SJSA1 (cell line): ENCODE results near the gene GAL3ST2. TPM values are rescaled to one million over a fixed set of nuclear protein-coding genes. Genes with fewer than 3 reads are reported as not detected.
"Not testable (repeated sequence)": the region's sequence is repeated elsewhere in the genome, so short reads cannot be mapped to it uniquely, and the experiment has no call there.

Experiments
- DNase-seq, 2 experiments: peaks; one replicate each; pipeline ENCODE4 v3.0.0-alpha.2; 2015 to 2020; ENCODE audit warnings: low spot score in 2 of 2, low read depth in 1 of 2
- H3K27ac ChIP-seq: fragments of 250-450 bp; sonication (Bioruptor Pico); 2 replicates; pipeline ENCODE4 v1.5.1; 2020; ENCODE audit warnings: mild to moderate bottlenecking, moderate library complexity
- H3K27me3 ChIP-seq: fragments of 250-450 bp; sonication (Bioruptor Pico); replicated peaks from 2 replicates; pipeline ENCODE4 v1.5.1; 2020; ENCODE audit warnings: mild to moderate bottlenecking, moderate library complexity
- H3K36me3 ChIP-seq: fragments of 250-450 bp; sonication (Bioruptor Pico); 2 replicates; pipeline ENCODE4 v1.5.1; 2020; ENCODE audit warnings: mild to moderate bottlenecking
- H3K4me1 ChIP-seq: fragments of 250-450 bp; sonication (Bioruptor Pico); replicated peaks from 2 replicates; pipeline ENCODE4 v1.6.1; 2021; ENCODE audit warnings: mild to moderate bottlenecking
- H3K4me3 ChIP-seq: fragments of 250-450 bp; sonication (Bioruptor Pico); 2 replicates; pipeline ENCODE4 v1.5.1; 2020; ENCODE audit warnings: mild to moderate bottlenecking
- H3K9me3 ChIP-seq: fragments of 250-450 bp; sonication (Bioruptor Pico); replicated peaks from 2 replicates; pipeline ENCODE4 v1.5.1; 2020; ENCODE audit warnings: mild to moderate bottlenecking
- total RNA-seq: library from RNA; depleted of rRNA; stranded (reverse); fragments of >200 nt; shearing (Covaris generic); gene quantifications from 2 replicates; pipeline ENCODE4 v1.2.3, GENCODE V29; 2014; rRNA removed

The GAL3ST2 gene
- total RNA-seq, result not detected in 2 replicates

GRCh38 chr2:241776336-241777169 lies at the start of gene GAL3ST2:
TSS of gene GAL3ST2 (plus strand) at chr2:241776822. CDS start at chr2:241776956, 134 bp downstream.
- DNase-seq, result peak in 1 of 2 experiments; percentile 36
- H3K4me3 ChIP-seq, result no peak within 1 kb of the TSS
- H3K27me3 ChIP-seq, result peaks cover 10% of the 10 kb centered on the region
- H3K9me3 ChIP-seq, result no peaks in the 10 kb centered on the region
- H3K27ac ChIP-seq, result no peak within 1 kb of the TSS
- no peaks in the 10 kb centered on the region for H3K36me3 ChIP-seq
- 0 out of 2 replicates have a peak, but pooled peaks cover 5% of the 10 kb centered on the region for H3K4me1 ChIP-seq

DNA sequence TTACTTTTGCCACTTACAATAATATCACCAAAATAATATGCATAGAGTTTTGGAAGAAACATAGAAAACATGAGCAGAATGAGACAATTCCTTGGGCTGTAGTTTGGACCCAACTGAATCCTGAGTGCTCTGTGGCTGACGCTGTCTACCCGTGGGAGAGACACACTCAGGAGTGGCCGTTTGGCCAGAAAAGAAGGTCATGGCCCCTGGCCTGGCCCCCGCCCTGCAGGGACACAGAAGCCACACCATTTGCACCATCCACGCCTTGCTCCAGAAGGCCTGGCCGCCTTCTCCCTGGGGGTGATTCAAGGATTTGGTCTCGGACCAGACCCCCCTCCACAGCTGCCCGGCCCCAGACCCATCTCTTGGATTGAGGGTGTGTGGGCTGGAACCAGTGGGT lies 48.6 kb upstream of the GAL3ST2 start:
- Histone ChIP-seq H3K4me3 (no peak overlapping the region), H3K4me1 (no peaks in the 10 kb centered on the region), H3K27me3 (no peaks in the 10 kb centered on the region), H3K36me3 (peaks cover 22% of the 10 kb centered on the region), H3K27ac (no peak overlapping the region), H3K9me3 (no peaks in the 10 kb centered on the region)
- DNase-seq, result no peak

DNA sequence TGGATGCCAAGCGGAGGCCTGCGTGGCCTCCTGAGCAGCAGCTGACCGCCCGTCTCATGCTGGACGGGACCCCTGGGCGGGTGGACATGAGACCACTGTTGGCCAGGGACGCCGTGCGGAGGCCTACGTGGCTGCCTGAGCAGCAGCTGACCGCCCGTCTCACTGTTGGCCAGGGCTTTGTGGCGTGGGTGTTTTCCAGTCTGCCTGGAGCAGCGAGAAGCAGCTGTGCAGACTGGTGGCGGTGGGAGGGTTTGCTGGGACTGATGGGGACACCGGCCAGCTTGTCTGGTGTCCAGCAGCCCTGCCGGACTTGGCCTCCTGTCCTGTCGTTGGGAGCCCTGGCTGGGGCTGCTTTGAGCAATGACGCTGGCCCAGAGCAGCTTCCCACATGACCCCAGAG lies 48.0 kb upstream of the GAL3ST2 start:
- no peak for DNase-seq
- H3K4me3 ChIP-seq, result no peak overlapping the region
- no peaks in the 10 kb centered on the region for H3K27me3 ChIP-seq
- H3K27ac ChIP-seq, result no peak overlapping the region
- peaks cover 15% of the 10 kb centered on the region for H3K36me3 ChIP-seq
- no peaks in the 10 kb centered on the region for H3K9me3 ChIP-seq
- no peaks in the 10 kb centered on the region for H3K4me1 ChIP-seq

DNA sequence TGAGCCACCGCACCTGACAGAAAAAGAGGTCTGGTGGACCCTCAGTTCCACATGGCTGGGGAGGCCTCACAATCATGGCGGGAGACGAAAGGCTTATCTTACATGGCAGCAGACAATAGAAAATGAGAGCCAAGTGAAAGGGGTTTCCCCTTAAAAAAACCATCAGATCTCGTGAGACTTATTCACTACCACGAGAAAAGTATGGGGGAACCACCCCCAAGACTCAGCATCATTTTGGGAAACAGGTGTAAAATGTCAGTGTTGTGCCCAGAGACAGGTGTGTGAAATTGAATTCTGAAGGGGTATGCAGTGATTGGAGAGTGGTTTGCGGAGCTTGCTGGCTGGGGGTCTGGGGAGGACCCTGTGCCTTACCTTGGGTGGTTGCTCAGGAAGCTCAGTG lies 46.8 kb upstream of the GAL3ST2 start:
- Histone ChIP-seq H3K27me3 (no peaks in the 10 kb centered on the region), H3K9me3 (peaks cover 3% of the 10 kb centered on the region), H3K27ac (no peak overlapping the region), H3K4me3 (no peak overlapping the region), H3K36me3 (peaks cover 9% of the 10 kb centered on the region), H3K4me1 (peaks cover 8% of the 10 kb centered on the region)
- DNase-seq, result no peak

GRCh38 chr2:241730671-241731293 lies 45.8 kb upstream of the GAL3ST2 start:
- Histone ChIP-seq H3K4me3 (no peak overlapping the region), H3K27ac (no peak overlapping the region), H3K27me3 (no peaks in the 10 kb centered on the region), H3K36me3 (peaks cover 11% of the 10 kb centered on the region), H3K9me3 (peaks cover 6% of the 10 kb centered on the region), H3K4me1 (peaks cover 16% of the 10 kb centered on the region)
- no peak for DNase-seq

DNA sequence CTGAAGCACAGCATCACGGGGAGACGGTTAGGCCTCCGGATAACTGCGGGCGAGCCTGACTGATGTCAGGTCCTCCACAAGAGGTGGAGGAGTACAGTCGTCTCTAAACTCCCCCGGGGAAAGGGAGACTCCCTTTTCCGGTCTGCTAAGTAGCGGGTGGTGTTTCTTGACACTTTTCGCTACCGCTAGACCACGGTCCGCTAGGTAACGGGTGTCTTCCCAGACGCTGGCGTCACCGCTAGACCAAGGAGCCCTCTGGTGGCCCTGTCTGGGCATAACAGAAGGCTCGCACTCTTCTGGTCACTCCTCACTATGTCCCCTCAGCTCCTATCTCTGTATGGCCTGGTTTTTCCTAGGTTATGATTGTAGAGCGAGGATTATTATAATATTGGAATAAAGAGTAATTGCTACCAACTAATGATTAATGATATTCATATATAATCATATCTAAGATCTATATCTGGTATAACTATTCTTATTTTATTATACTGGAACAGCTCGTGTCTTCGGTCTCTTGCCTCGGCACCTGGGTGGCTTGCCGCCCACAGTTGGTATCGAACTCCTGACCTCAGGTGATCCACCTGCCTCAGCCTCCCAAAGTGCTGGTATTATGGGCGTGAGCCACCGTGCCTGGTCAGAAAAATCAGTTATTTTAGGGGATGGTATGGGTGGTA lies 44.0 kb upstream of the GAL3ST2 start:
- H3K4me1 ChIP-seq, result peaks cover 17% of the 10 kb centered on the region
- H3K4me3 ChIP-seq, H3K36me3 ChIP-seq, H3K27ac ChIP-seq, H3K27me3 ChIP-seq, H3K9me3 ChIP-seq, DNase-seq: not testable (repeated sequence)

GRCh38 chr2:241733391-241734207 lies 43.0 kb upstream of the GAL3ST2 start:
- H3K27ac ChIP-seq, result no peak overlapping the region

DNA sequence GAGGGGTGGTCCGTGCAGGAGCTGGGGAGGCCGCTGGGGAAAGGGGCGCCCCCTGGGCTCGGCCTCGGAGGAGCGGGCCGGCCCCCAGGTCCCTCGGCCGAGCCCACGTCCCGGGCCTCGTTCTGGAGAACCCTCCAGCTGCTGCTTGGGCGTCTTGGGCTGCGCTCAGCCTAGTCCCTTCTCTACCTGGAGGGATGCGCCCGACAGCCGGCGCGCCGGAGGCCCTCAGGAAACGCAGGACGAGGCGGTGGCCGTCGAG lies 42.5 kb upstream of the GAL3ST2 start:
- DNase-seq, result peak in 1 of 2 experiments; percentile 48
- H3K27ac ChIP-seq, result no peak overlapping the region
- H3K36me3 ChIP-seq, result peaks cover 9% of the 10 kb centered on the region

More at GRCh38 chr2:241733391-241734207, 43.0 kb upstream of the GAL3ST2 start:
- Histone ChIP-seq H3K36me3 (peaks cover 9% of the 10 kb centered on the region), H3K27me3 (no peaks in the 10 kb centered on the region), H3K4me3 (peak overlapping the region; percentile 99), H3K4me1 (peaks cover 17% of the 10 kb centered on the region), H3K9me3 (peaks cover 6% of the 10 kb centered on the region)
- DNase-seq, result no peak

GRCh38 chr2:241734467-241735208 lies 42.0 kb upstream of the GAL3ST2 start, which contains the start of gene D2HGDH:
TSS of gene D2HGDH (plus strand) at chr2:241734630. CDS start at chr2:241735225, 595 bp downstream.
- Histone ChIP-seq H3K27me3 (no peaks in the 10 kb centered on the region), H3K4me1 (peaks cover 17% of the 10 kb centered on the region), H3K4me3 (peak within 1 kb of the TSS; percentile 99), H3K27ac (peak within 1 kb of the TSS; percentile 35), H3K9me3 (peaks cover 6% of the 10 kb centered on the region), H3K36me3 (peaks cover 9% of the 10 kb centered on the region)
- DNase-seq, result peak; percentile 77 to 92

More for the DNA sequence above, 42.5 kb upstream of the GAL3ST2 start:
- Histone ChIP-seq H3K27me3 (no peaks in the 10 kb centered on the region), H3K4me1 (peaks cover 17% of the 10 kb centered on the region), H3K4me3 (peak overlapping the region; percentile 99), H3K9me3 (peaks cover 6% of the 10 kb centered on the region)

DNA sequence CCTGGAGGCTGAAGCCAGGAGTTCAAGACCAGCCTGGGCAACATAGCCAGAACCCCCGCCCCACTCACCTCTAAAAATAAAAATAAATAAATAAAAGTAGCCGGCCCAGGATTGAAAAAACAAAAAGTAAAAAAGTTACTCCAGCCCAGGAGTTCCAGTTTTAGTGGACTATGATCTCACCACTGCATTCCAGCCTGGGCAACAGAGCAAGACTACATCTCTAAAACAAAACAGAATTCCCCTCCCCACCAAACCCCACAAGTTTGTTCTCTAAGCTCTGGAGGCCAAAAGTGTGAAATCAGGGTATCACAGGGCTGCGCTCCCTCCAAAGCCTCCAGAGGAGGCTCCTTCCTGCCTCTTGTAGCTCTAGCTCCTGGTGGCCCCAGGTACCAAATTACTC lies 40.5 kb upstream of the GAL3ST2 start:
- Histone ChIP-seq H3K36me3 (peaks cover 9% of the 10 kb centered on the region), H3K27ac (no peak overlapping the region)

DNA sequence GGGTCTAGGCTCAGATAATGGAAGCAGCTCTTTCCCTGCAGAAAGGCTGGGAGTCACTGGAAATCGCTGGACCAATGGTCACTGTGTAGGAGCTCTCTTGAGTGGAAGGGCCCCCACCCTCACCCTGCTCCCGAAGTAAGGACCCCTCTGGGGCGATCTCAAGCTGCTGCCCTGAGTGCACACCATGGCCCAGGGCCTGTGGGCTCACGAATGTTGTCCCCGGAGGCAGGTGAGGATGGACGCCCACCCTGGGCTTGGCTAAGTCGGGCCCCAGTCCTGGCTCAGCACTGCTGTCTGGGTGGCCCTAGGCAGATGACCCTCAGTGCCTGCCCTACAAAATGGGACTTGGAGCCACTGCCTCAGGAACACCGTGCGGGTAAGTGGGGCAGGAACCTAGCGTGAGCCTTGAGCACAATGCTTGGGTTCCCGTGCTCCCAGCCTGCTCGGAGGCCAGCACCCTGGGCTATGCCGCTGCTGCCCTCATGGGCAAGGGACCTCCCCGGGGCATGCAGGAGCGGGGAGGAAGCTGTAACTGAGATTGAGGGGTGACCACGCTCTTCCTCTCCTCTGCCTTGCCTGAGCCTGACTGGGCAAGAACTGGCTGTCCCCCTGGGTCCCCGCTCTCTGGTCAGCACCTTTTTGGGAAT lies 38.5 kb upstream of the GAL3ST2 start:
- Histone ChIP-seq H3K27me3 (no peaks in the 10 kb centered on the region), H3K27ac (no peak overlapping the region), H3K9me3 (peaks cover 6% of the 10 kb centered on the region), H3K36me3 (peaks cover 9% of the 10 kb centered on the region), H3K4me1 (peaks cover 17% of the 10 kb centered on the region), H3K4me3 (no peak overlapping the region)
- no peak for DNase-seq

More for the DNA sequence above, 40.5 kb upstream of the GAL3ST2 start:
- Histone ChIP-seq H3K4me3 (no peak overlapping the region), H3K27me3 (no peaks in the 10 kb centered on the region), H3K9me3 (peaks cover 6% of the 10 kb centered on the region), H3K4me1 (peaks cover 17% of the 10 kb centered on the region)
- no peak for DNase-seq

- H3K27me3 ChIP-seq, result no peaks in the 10 kb centered on the region
- no peak for DNase-seq
- no peak overlapping the region for H3K4me3 ChIP-seq
- no peak overlapping the region for H3K27ac ChIP-seq
- peaks cover 12% of the 10 kb centered on the region for H3K36me3 ChIP-seq
- peaks cover 12% of the 10 kb centered on the region for H3K4me1 ChIP-seq
- peaks cover 6% of the 10 kb centered on the region for H3K9me3 ChIP-seq
Observed at GRCh38 chr2:241739177-241739576, 37.4 kb upstream of the GAL3ST2 start.
